K562 (cell line): ENCODE measurements around the gene LCLAT1. TPM values are rescaled to one million over a fixed set of nuclear protein-coding genes. Genes with fewer than 3 reads are reported as not detected.

ENCODE experiments used
- ATAC-seq: fragments of 200-7000 bp; cut with Tn5 transposase; 3 replicates; pipeline ENCODE4 v1.9.1; 2020; ENCODE audit warnings: moderate library complexity
- BruUV-seq: library from RNA; stranded (reverse); fragments of 400-500 nt; replicated peaks from 2 replicates; lab custom pipeline; 2021; lab: Mats Ljungman, UMichigan
- CTCF ChIA-PET: fragments of 300-600 bp; formaldehyde crosslinking; extraction: SDS; loops from one replicate; lab custom pipeline; 2021; ENCODE audit warnings: low intra/inter-chr PET ratio; lab: Yijun Ruan, JAX
- POLR2A ChIA-PET: fragments of 300-600, 350-650 bp; sonication (Branson Sonifier 250); formaldehyde crosslinking; extraction: SDS; loops from one replicate; lab custom pipeline; 2021; ENCODE audit warnings: antibody characterized with exemption, inconsistent platforms; lab: Yijun Ruan, JAX
- DNase-seq, 4 experiments: peaks; one replicate each; pipeline versions ENCODE4 v3.0.0 to v3.0.0-alpha.2; 2011 to 2018; ENCODE audit warnings: low spot score in 3 of 4, mixed read lengths in 3 of 4; ENCODE audit errors: extremely low read depth in 1 of 4
- FAIRE-seq: peaks from 2 replicates; lab custom pipeline; 2011; peaks lifted over from hg19 to GRCh38; lab: Jason Lieb, UNC
- H2AFZ ChIP-seq: 2 replicates; pipeline ENCODE4 v1.6.0; 2011; ENCODE audit warnings: low read depth, low read length, control low read depth, inconsistent platforms
- H3K27ac ChIP-seq: fragments of 200-600 bp; 3 replicates; pipeline ENCODE4 v1.8.0; 2011; ENCODE audit warnings: low read depth, mild to moderate bottlenecking, control low read depth, inconsistent platforms, low read length, moderate library complexity, mixed read lengths; ENCODE audit errors: extremely low read depth
- H3K27me3 ChIP-seq, 2 experiments: fragments of 300-600 bp in 1 of 2; 2 replicates in 1 of 2; 3 replicates in 1 of 2; pipeline versions ENCODE4 v1.6.0 to v1.8.0; 2011; ENCODE audit warnings: inconsistent platforms in 2 of 2, low read length in 2 of 2, mild to moderate bottlenecking in 1 of 2, mixed read lengths in 1 of 2, moderate library complexity in 1 of 2; ENCODE audit not compliant: control insufficient read depth in 2 of 2, insufficient read depth in 2 of 2
- H3K36me3 ChIP-seq: fragments of 300-600 bp; 3 replicates; pipeline ENCODE4 v1.8.0; 2011; ENCODE audit warnings: mild to moderate bottlenecking, low read length, inconsistent platforms; ENCODE audit not compliant: control insufficient read depth, insufficient read depth
- H3K4me1 ChIP-seq, 2 experiments: fragments of 200-600 bp in 1 of 2; replicated peaks in 1 of 2; 2 replicates in 1 of 2; 3 replicates in 1 of 2; pipeline versions ENCODE4 v1.5.1 to v1.8.0; 2011; ENCODE audit warnings: inconsistent platforms in 2 of 2, low read length in 2 of 2, mild to moderate bottlenecking in 1 of 2, mixed read lengths in 1 of 2, moderate library complexity in 1 of 2; ENCODE audit not compliant: control insufficient read depth in 2 of 2, insufficient read depth in 2 of 2
- H3K4me2 ChIP-seq: 2 replicates; pipeline ENCODE4 v1.6.1; 2011; ENCODE audit warnings: low read length, control low read depth, inconsistent platforms, mixed read lengths; ENCODE audit not compliant: insufficient read depth
- H3K4me3 ChIP-seq: fragments of 200-600 bp; sonication (generic), shearing (Covaris generic); 2 replicates; pipeline ENCODE4 v1.5.1; 2016; ENCODE audit warnings: control low read depth, inconsistent platforms
- H3K79me2 ChIP-seq: fragments of 200-600 bp; 3 replicates; pipeline ENCODE4 v1.8.0; 2011; ENCODE audit warnings: low read length, inconsistent platforms; ENCODE audit not compliant: control insufficient read depth, insufficient read depth
- H3K9ac ChIP-seq, 2 experiments: 2 replicates each; pipeline versions ENCODE4 v1.6.0 to v1.6.1; 2011; ENCODE audit warnings: low read depth in 2 of 2, low read length in 2 of 2, control low read depth in 1 of 2, inconsistent platforms in 1 of 2, mild to moderate bottlenecking in 1 of 2, mixed read lengths in 1 of 2; ENCODE audit not compliant: insufficient read depth in 1 of 2
- H3K9me1 ChIP-seq: one replicate; pipeline ENCODE4 v1.6.0; 2011; ENCODE audit warnings: inconsistent platforms, mild to moderate bottlenecking, low read length, moderate library complexity; ENCODE audit not compliant: control insufficient read depth, insufficient read depth
- H3K9me3 ChIP-seq: replicated peaks from 2 replicates; pipeline ENCODE4 v1.5.1; 2011; ENCODE audit warnings: low read depth, low read length, inconsistent platforms; ENCODE audit not compliant: control insufficient read depth, insufficient read depth
- H4K20me1 ChIP-seq: replicated peaks from 2 replicates; pipeline ENCODE4 v1.6.1; 2011; ENCODE audit warnings: low read length, inconsistent platforms, mixed read lengths; ENCODE audit not compliant: control insufficient read depth, insufficient read depth
- DDX20 ChIP-seq: fragments of 450-650 bp; IDR thresholded peaks from 2 replicates; pipeline ENCODE4 v1.6.1; 2016; ENCODE audit warnings: missing genetic modification characterization, low read depth, mild to moderate bottlenecking, missing compliant biosample characterization, moderate library complexity
- ILK ChIP-seq: fragments of 450-650 bp; IDR thresholded peaks from 2 replicates; pipeline ENCODE4 v1.6.1; 2016; ENCODE audit warnings: missing genetic modification characterization, low read depth, mild to moderate bottlenecking, missing compliant biosample characterization, moderate library complexity, borderline replicate concordance
- KAT2B ChIP-seq: IDR thresholded peaks from one replicate; pipeline ENCODE4 v1.6.1; 2012; ENCODE audit warnings: low read depth, mild to moderate bottlenecking, control low read depth, inconsistent platforms, low read length, moderate library complexity
- KLF16 ChIP-seq: IDR thresholded peaks from 2 replicates; pipeline ENCODE4 v1.6.1; 2016; ENCODE audit warnings: antibody characterized with exemption
- MEF2D ChIP-seq: conservative IDR thresholded peaks from 2 replicates; pipeline ENCODE4 v1.6.1; 2016; ENCODE audit warnings: low read depth, missing genetic modification characterization, missing compliant biosample characterization
- PML ChIP-seq: IDR thresholded peaks from 2 replicates; pipeline ENCODE4 v1.6.1; 2012; ENCODE audit warnings: low read length, inconsistent platforms
- POLR2A ChIP-seq: fragments of 450-650 bp; conservative IDR thresholded peaks from 2 replicates; pipeline ENCODE4 v1.6.1; 2016
- SMARCA4 ChIP-seq: fragments of 450-650 bp; IDR thresholded peaks from 2 replicates; pipeline ENCODE4 v1.6.1; 2016
- ZNF184 ChIP-seq: sonication (generic); formaldehyde crosslinking; IDR thresholded peaks from 2 replicates; pipeline ENCODE4 v1.5.0; 2020; ENCODE audit warnings: missing genetic modification reagents
- ZNF785 ChIP-seq: fragments of 250-450 bp; sonication (Bioruptor Pico); IDR thresholded peaks from 2 replicates; pipeline ENCODE4 v1.4.0; 2020; ENCODE audit warnings: mild to moderate bottlenecking
- WGBS: fragments of 100-300 bp; shearing (Covaris generic); methylation state at CpG from one replicate; pipeline ENCODE4 v1.1.6; 2016; ENCODE audit warnings: low coverage, mixed read lengths; ENCODE audit not compliant: insufficient coverage; ENCODE audit errors: missing lambda C conversion rate; 5-methylcytosine and 5-hydroxymethylcytosine counted together
- in situ Hi-C: fragments of 300-500 bp; cut with MboI; formaldehyde crosslinking; loops from 4 replicates; pipeline ENCODE4 v1.15.0; 2018; ENCODE audit warnings: inconsistent platforms, mixed read lengths
- intact Hi-C: fragments of 100-400 bp; cut with micrococcal nuclease; formaldehyde crosslinking; loops from 2 replicates; pipeline ENCODE4 v1.14.2; 2022
- polyA plus RNA-seq, 8 experiments: library from polyadenylated mRNA; depleted of rRNA in 4 of 8; stranded (reverse) in 5 of 8; unstranded in 3 of 8; fragments of >200 nt; fragmentation: Nextera tagmentation in 2 of 8; fragmentation: Illumina TruSeq in 1 of 8; extraction: Ambion mirVana in 2 of 8; extraction: Trizol in 1 of 8; gene quantifications; 2 replicates each; pipeline versions ENCODE4 v1.2.1 to v1.2.3, GENCODE V29; 2011 to 2014; ENCODE audit warnings: inconsistent platforms in 1 of 8, missing spikeins in 1 of 8
- total RNA-seq, 7 experiments: library from RNA; depleted of rRNA in 6 of 7; stranded (reverse); fragments of >200 nt in 6 of 7; fragmentation: Illumina TruSeq in 2 of 7; extraction: Trizol in 2 of 7; gene quantifications; 2 replicates each; pipeline versions ENCODE4 v1.2.1 to v1.2.3, GENCODE V29; 2011 to 2021; ENCODE audit warnings: low replicate concordance in 1 of 7
- TF ChIP-seq, protein P1 (sequence below): fragments of 450-650 bp; IDR thresholded peaks from 2 replicates; pipeline ENCODE4 v1.6.1; 2014; ENCODE audit warnings: low read depth, mild to moderate bottlenecking, moderate library complexity, borderline replicate concordance
- TF ChIP-seq, protein P2 (sequence below): sonication (generic); formaldehyde crosslinking; IDR thresholded peaks from 2 replicates; pipeline ENCODE4 v1.8.0; 2023; ENCODE audit warnings: mild to moderate bottlenecking, missing genetic modification reagents

Gene LCLAT1
- total and polyA plus RNA-seq, 9 of the 15 experiments (the other 6 are each of a cell fraction or from before 2014, with no cell fraction given) = 8.9 to 63.3 (median 25.4) TPM

DNA sequence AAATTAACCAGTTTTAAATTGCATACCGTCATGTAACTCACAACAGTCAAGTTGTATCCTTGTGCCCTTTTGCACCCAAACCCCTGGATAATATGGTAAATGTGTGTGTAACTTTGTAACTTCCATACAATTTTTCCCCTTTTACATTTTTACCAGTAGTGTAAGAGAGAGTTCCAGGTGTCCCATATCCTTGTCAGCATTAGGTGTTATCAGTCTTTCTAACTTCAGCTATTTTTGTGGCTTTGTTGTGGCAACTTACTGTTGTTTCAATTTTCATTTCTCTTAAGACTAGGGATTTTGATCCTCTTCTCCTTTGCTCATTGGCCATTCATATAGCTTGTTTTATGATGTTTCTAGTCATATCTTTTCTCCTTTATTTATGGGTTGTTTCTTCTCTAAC, 94.6 kb downstream of the LCLAT1 start:
- DNase-seq = no peak
- H3K9me1 ChIP-seq = no peaks in the 10 kb centered on the region
- no peaks in the 10 kb centered on the region for H3K4me1 ChIP-seq
- no peaks in the 10 kb centered on the region for H4K20me1 ChIP-seq
- ChIA-PET POLR2A (no interaction called here), CTCF (no interaction called here)
- FAIRE-seq = no peak
- TF ChIP-seq ZNF184 (CRISPR knock-in tag) = peak; percentile 73; the same call in 1 of the 2 replicates
- no peak for TF ChIP-seq DDX20 (tag)
- WGBS = 100% methylated on average over 1 of the region's 1 CpG
- no peak overlapping the region for H3K9ac ChIP-seq
- no peak overlapping the region for H3K4me2 ChIP-seq
- H3K9me3 ChIP-seq = no peaks in the 10 kb centered on the region
- no peaks in the 10 kb centered on the region for H3K36me3 ChIP-seq
- H3K79me2 ChIP-seq = no peaks in the 10 kb centered on the region
- H3K27ac ChIP-seq = no peak overlapping the region
- H3K27me3 ChIP-seq = no peaks in the 10 kb centered on the region
- BruUV-seq = no TSS peak
- H3K4me3 ChIP-seq = no peak overlapping the region
- no peak for ATAC-seq
- intact Hi-C loops (no loop called here), in situ Hi-C loops (no loop called here)
- H2AFZ ChIP-seq = no peak overlapping the region

DNA sequence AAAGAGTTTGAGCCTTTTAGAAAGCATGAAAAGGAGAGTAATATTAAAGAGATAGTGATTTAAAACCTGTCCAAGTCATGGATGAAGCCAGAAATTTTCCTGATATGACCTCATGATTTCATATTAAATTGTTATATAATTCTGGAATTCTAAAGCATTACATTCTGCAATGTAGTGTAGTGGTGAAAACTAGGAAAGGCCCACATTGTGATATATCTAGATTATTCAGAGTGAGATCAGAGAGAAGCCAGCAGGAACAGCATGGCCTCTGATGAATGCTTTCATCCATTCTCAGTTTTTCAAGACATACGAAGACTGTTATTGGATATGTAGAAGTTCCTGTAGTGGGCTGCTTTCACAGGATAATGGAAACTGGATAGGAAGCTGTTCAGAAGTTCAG, 98.8 kb downstream of the LCLAT1 start:
- POLR2A ChIA-PET = no interaction called here
- Histone ChIP-seq H3K9me3 (no peaks in the 10 kb centered on the region), H3K4me1 (no peaks in the 10 kb centered on the region), H4K20me1 (no peaks in the 10 kb centered on the region), H3K4me2 (no peak overlapping the region), H3K27me3 (no peaks in the 10 kb centered on the region), H3K4me3 (no peak overlapping the region), H3K79me2 (peaks cover 4% of the 10 kb centered on the region; the same call in 2 of the 3 replicates), H3K36me3 (no peaks in the 10 kb centered on the region), H3K27ac (no peak overlapping the region), H2AFZ (no peak overlapping the region), H3K9me1 (no peaks in the 10 kb centered on the region), H3K9ac (no peak overlapping the region)
- intact Hi-C loops = no loop called here
- no TSS peak for BruUV-seq
- ATAC-seq (no peak), FAIRE-seq (no peak), DNase-seq (no peak)
- in situ Hi-C loops = no loop called here
- 95% methylated on average over 1 of the region's 1 CpG for WGBS
- CTCF ChIA-PET = no interaction called here
- TF ChIP-seq MEF2D (tag) (no peak), KAT2B (no peak), PML (no peak), ZNF785 (no peak), SMARCA4 (no peak), KLF16 (no peak), POLR2A (no peak), ILK (no peak)
- TF ChIP-seq, protein P1, sequence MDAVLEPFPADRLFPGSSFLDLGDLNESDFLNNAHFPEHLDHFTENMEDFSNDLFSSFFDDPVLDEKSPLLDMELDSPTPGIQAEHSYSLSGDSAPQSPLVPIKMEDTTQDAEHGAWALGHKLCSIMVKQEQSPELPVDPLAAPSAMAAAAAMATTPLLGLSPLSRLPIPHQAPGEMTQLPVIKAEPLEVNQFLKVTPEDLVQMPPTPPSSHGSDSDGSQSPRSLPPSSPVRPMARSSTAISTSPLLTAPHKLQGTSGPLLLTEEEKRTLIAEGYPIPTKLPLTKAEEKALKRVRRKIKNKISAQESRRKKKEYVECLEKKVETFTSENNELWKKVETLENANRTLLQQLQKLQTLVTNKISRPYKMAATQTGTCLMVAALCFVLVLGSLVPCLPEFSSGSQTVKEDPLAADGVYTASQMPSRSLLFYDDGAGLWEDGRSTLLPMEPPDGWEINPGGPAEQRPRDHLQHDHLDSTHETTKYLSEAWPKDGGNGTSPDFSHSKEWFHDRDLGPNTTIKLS = no peak
- TF ChIP-seq, protein P2, sequence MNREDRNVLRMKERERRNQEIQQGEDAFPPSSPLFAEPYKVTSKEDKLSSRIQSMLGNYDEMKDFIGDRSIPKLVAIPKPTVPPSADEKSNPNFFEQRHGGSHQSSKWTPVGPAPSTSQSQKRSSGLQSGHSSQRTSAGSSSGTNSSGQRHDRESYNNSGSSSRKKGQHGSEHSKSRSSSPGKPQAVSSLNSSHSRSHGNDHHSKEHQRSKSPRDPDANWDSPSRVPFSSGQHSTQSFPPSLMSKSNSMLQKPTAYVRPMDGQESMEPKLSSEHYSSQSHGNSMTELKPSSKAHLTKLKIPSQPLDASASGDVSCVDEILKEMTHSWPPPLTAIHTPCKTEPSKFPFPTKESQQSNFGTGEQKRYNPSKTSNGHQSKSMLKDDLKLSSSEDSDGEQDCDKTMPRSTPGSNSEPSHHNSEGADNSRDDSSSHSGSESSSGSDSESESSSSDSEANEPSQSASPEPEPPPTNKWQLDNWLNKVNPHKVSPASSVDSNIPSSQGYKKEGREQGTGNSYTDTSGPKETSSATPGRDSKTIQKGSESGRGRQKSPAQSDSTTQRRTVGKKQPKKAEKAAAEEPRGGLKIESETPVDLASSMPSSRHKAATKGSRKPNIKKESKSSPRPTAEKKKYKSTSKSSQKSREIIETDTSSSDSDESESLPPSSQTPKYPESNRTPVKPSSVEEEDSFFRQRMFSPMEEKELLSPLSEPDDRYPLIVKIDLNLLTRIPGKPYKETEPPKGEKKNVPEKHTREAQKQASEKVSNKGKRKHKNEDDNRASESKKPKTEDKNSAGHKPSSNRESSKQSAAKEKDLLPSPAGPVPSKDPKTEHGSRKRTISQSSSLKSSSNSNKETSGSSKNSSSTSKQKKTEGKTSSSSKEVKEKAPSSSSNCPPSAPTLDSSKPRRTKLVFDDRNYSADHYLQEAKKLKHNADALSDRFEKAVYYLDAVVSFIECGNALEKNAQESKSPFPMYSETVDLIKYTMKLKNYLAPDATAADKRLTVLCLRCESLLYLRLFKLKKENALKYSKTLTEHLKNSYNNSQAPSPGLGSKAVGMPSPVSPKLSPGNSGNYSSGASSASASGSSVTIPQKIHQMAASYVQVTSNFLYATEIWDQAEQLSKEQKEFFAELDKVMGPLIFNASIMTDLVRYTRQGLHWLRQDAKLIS (CRISPR knock-in tag) = no peak
